ENCODE data around the gene PCGF3. TPM values are rescaled to one million over a fixed set of nuclear protein-coding genes. Genes with fewer than 3 reads are reported as not detected.

PCGF3 gene
- total and polyA plus RNA-seq, 9 of the 15 experiments (the other 6 are each of a cell fraction or from before 2014, with no cell fraction given) = 2.6 to 46.1 (median 20.3) TPM

DNA sequence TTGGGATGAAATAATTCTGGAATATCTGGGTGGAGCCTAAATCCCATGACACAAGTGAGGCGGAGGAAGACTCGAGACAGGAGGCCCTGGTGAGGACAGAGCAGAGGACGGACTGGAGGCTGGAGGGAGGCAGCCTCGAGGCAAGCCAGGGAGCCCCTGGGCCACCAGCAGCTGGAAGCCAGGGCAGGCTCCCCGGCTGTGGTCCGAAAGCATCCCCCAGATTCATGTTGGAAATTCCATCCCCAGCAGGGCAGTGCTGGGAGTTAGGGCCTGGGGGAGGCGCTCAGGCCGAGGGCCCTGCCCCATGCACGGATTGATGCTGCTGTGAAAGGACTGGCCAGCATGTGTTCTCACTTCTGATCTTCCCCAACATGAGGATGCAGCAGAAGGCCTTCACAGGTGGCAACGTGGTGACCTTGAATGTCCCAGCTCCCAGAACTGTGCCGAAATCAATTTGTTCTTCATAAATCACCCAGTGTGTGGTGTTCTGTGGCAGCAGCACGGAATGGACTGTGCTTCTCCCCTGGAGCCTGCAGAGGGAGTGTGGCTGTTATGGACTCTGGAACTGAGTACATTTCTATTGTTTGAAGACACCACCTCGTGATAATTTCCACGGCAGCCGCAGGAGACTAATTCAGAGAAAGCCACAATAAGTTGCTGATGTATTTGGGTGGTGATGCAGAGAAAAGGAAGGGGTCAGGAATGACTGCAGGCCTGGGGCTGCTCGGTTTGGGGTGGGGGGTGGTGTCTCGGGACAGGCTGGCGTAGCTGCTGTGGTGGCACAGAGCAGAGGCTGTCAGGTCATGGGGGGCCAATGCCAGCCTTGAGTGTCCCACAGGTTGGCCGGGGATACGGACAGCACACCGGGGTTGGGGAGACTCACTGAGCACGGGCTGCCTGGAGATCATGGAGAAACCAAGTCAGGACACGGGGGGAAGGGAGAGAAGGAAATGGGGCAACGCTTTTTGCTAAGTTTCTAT, 56.9 kb downstream of the PCGF3 start (continued):
- TF ChIP-seq, protein P1, sequence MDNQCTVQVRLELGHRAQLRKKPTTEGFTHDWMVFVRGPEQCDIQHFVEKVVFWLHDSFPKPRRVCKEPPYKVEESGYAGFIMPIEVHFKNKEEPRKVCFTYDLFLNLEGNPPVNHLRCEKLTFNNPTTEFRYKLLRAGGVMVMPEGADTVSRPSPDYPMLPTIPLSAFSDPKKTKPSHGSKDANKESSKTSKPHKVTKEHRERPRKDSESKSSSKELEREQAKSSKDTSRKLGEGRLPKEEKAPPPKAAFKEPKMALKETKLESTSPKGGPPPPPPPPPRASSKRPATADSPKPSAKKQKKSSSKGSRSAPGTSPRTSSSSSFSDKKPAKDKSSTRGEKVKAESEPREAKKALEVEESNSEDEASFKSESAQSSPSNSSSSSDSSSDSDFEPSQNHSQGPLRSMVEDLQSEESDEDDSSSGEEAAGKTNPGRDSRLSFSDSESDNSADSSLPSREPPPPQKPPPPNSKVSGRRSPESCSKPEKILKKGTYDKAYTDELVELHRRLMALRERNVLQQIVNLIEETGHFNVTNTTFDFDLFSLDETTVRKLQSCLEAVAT (IDR thresholded peaks at IDR 0.05) = no peak
- TF ChIP-seq TCF7 (IDR thresholded peaks at IDR 0.05; ENCODE audit: borderline replicate concordance) (no peak), ELF1 (tag; IDR thresholded peaks at IDR 0.05) (no peak), HDAC1 (IDR thresholded peaks at IDR 0.05) (no peak), NR2C2 (CRISPR knock-in tag; IDR thresholded peaks at IDR 0.05) (no peak), NR2C2 (tag; IDR thresholded peaks at IDR 0.05) (no peak), CTCF (IDR thresholded peaks at IDR 0.05 in 2 of 3, conservative IDR thresholded peaks at IDR 0.05 in 1 of 3; ENCODE audit: insufficient read depth in 2 of 3, low read depth in 1 of 3, low read length in 3 of 3) (peak in 2 of 3 experiments; percentile 14 to 24; a peak in 2 of 6 replicates), L3MBTL2 (IDR thresholded peaks at IDR 0.05) (peak; percentile 20; the same call in 1 of the 2 replicates), PKNOX1 (IDR thresholded peaks at IDR 0.05) (no peak), POLR2AphosphoS2 (IDR thresholded peaks at IDR 0.05; ENCODE audit: low read length) (peak; percentile 33; the same call in 1 of the 2 replicates), ZBED1 (IDR thresholded peaks at IDR 0.05) (no peak), CREB1 (IDR thresholded peaks at IDR 0.05) (no peak), CREB1 (CRISPR knock-in tag; IDR thresholded peaks at IDR 0.05) (no peak)

All from K562 (cell line).